ENCODE measurements around the gene NCS1. TPM values are rescaled to one million over a fixed set of nuclear protein-coding genes. Genes with fewer than 3 reads are reported as not detected.

Gene NCS1
- total RNA-seq, 2 experiments from 2014 or later = 0.17 TPM; not detected in 1

GRCh38 chr9:130271473-130271872 is 99.3 kb downstream of the NCS1 start:
- H3K27me3 Mint-ChIP-seq = peaks cover 67% of the 10 kb centered on the region
- Histone ChIP-seq H3K36me3 (ENCODE audit: insufficient read depth, low read length) (no peaks in the 10 kb centered on the region), H3K4me1 (ENCODE audit: insufficient read depth, low read length) (no peaks in the 10 kb centered on the region), H3K9me3 (ENCODE audit: control insufficient read depth in 1 of 2, insufficient read depth in 1 of 2, low read length in 2 of 2) (no peaks in the 10 kb centered on the region), H3K27me3 (ENCODE audit: control insufficient read depth in 1 of 2, insufficient read depth in 2 of 2, low read length in 2 of 2) (peaks cover 20 to 35% of the 10 kb centered on the region in 2 experiments), H3K27ac (ENCODE audit: low read depth in 1 of 2, low read length in 2 of 2) (no peak overlapping the region), H3K4me3 (ENCODE audit: low read length) (no peak overlapping the region)
- CTCF ChIA-PET = interaction anchor here (1.1 kb wide), 1 partner anchor 16 kb away, joined by 3 read pairs; no protein-coding TSS in a partner anchor
- H3K4me1 Mint-ChIP-seq (ENCODE audit: low read depth) = peaks cover 8% of the 10 kb centered on the region
- intact Hi-C loops (cut with DNase I, micrococcal nuclease) = no loop called here
- no peak overlapping the region for H3K4me3 Mint-ChIP-seq
- TF ChIP-seq CTCF (IDR thresholded peaks at IDR 0.05) = no peak
- POLR2A ChIA-PET = no interaction called here
- no peaks in the 10 kb centered on the region for H3K36me3 Mint-ChIP-seq (ENCODE audit: low read depth)
- ATAC-seq (ENCODE audit: poor library complexity) (no peak), DNase-seq (no peak)
- no peak overlapping the region for H3K27ac Mint-ChIP-seq
- H3K9me3 Mint-ChIP-seq = no peaks in the 10 kb centered on the region

- TF ChIP-seq CTCF (IDR thresholded peaks at IDR 0.05) = no peak
- CTCF ChIA-PET = no interaction called here
- H3K4me1 Mint-ChIP-seq (ENCODE audit: low read depth) = no peaks in the 10 kb centered on the region
- DNase-seq (no peak), ATAC-seq (ENCODE audit: poor library complexity) (no peak)
- Histone ChIP-seq H3K9me3 (ENCODE audit: control insufficient read depth in 1 of 2, insufficient read depth in 1 of 2, low read length in 2 of 2) (no peaks in the 10 kb centered on the region), H3K36me3 (ENCODE audit: insufficient read depth, low read length) (no peaks in the 10 kb centered on the region), H3K27ac (ENCODE audit: low read depth in 1 of 2, low read length in 2 of 2) (no peak overlapping the region), H3K27me3 (ENCODE audit: control insufficient read depth in 1 of 2, insufficient read depth in 2 of 2, low read length in 2 of 2) (peaks cover 0 to 7% of the 10 kb centered on the region in 2 experiments), H3K4me3 (ENCODE audit: low read length) (no peak overlapping the region), H3K4me1 (ENCODE audit: insufficient read depth, low read length) (no peaks in the 10 kb centered on the region)
- no peak overlapping the region for H3K4me3 Mint-ChIP-seq
- peaks cover 30% of the 10 kb centered on the region for H3K27me3 Mint-ChIP-seq
- intact Hi-C loops (cut with DNase I, micrococcal nuclease) = no loop called here
- POLR2A ChIA-PET = no interaction called here
- H3K36me3 Mint-ChIP-seq (ENCODE audit: low read depth) = no peaks in the 10 kb centered on the region
- no peaks in the 10 kb centered on the region for H3K9me3 Mint-ChIP-seq
- no peak overlapping the region for H3K27ac Mint-ChIP-seq
These were observed 103.0 kb downstream of the NCS1 start for GRCh38 chr9:130275156-130275555.

- Mint-ChIP-seq H3K9me3 (no peaks in the 10 kb centered on the region), H3K4me1 (ENCODE audit: low read depth) (no peaks in the 10 kb centered on the region), H3K4me3 (no peak overlapping the region), H3K36me3 (ENCODE audit: low read depth) (no peaks in the 10 kb centered on the region), H3K27me3 (peaks cover 22% of the 10 kb centered on the region), H3K27ac (no peak overlapping the region)
- ChIA-PET CTCF (no interaction called here), POLR2A (no interaction called here)
- TF ChIP-seq CTCF (IDR thresholded peaks at IDR 0.05) = no peak
- Histone ChIP-seq H3K36me3 (ENCODE audit: insufficient read depth, low read length) (no peaks in the 10 kb centered on the region), H3K27me3 (ENCODE audit: control insufficient read depth in 1 of 2, insufficient read depth in 2 of 2, low read length in 2 of 2) (peaks cover 0 to under 1% of the 10 kb centered on the region in 2 experiments), H3K4me3 (ENCODE audit: low read length) (no peak overlapping the region), H3K4me1 (ENCODE audit: insufficient read depth, low read length) (no peaks in the 10 kb centered on the region), H3K9me3 (ENCODE audit: control insufficient read depth in 1 of 2, insufficient read depth in 1 of 2, low read length in 2 of 2) (no peaks in the 10 kb centered on the region), H3K27ac (ENCODE audit: low read depth in 1 of 2, low read length in 2 of 2) (no peak overlapping the region)
- DNase-seq (no peak), ATAC-seq (ENCODE audit: poor library complexity) (no peak)
- intact Hi-C loops (cut with DNase I, micrococcal nuclease) = no loop called here
These were observed 103.9 kb downstream of the NCS1 start for GRCh38 chr9:130276121-130276520.

Measured in CD4-positive, alpha-beta T cell (primary cell).